Islet of Langerhans (tissue), 1 donor: ENCODE data around the gene RMND5A.
"Not testable (repeated sequence)": the region's sequence is repeated elsewhere in the genome, so short reads cannot be mapped to it uniquely, and the experiment has no call there.

Experiments
- FAIRE-seq: peaks from one replicate; lab custom pipeline; 2011; peaks lifted over from hg19 to GRCh38; lab: Jason Lieb, UNC

The RMND5A gene, protein sequence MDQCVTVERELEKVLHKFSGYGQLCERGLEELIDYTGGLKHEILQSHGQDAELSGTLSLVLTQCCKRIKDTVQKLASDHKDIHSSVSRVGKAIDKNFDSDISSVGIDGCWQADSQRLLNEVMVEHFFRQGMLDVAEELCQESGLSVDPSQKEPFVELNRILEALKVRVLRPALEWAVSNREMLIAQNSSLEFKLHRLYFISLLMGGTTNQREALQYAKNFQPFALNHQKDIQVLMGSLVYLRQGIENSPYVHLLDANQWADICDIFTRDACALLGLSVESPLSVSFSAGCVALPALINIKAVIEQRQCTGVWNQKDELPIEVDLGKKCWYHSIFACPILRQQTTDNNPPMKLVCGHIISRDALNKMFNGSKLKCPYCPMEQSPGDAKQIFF

DNA sequence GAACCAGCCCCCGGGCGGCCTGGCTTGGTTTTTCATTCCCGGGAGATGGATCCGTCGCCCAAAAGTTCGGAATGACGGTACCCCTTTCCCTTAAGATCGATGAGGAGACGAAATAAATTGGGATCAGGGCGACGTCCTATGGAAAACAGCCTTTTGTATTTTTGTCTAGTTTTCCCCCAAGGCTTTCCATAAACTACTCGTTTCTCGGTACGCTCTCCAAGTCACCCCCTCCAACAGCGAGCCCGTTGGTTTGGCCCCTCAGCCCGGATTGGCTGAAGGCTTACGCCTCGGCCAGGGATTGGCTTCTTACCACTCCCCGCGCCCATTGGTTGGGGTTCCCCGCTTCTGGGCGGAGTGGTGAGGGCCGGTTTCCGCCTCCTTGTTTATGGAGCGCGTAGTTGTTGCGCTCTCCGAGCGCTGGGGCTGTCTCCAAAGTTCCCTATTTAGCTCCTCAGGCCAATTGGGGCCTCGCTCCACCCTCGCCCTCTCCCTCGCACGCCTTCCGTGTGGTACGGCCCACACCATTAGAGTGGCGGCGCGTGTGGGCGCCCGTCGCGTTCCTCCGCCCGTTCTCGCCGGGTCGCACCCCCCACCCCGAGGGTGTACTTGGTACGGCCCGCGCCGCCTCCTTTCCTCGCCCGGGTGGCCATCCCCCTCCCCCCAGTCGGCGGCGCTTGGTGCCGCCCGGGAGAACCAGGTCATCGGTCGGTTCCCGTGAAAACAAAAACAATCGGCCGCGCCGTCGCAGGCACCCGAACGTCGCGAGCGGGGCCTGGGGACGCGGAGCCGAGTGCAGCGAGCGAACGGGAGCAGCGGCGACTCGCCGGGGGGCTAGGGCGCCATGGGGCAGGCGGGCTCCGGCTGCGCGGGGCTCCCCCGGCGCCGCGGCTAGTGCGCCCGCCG is at the start of gene RMND5A:
Gene RMND5A, plus strand, starts transcription at position 655 of the 903 bp plus-strand sequence. CDS start 377 bp downstream, outside the sequence.
- peak; percentile 82 for FAIRE-seq

DNA sequence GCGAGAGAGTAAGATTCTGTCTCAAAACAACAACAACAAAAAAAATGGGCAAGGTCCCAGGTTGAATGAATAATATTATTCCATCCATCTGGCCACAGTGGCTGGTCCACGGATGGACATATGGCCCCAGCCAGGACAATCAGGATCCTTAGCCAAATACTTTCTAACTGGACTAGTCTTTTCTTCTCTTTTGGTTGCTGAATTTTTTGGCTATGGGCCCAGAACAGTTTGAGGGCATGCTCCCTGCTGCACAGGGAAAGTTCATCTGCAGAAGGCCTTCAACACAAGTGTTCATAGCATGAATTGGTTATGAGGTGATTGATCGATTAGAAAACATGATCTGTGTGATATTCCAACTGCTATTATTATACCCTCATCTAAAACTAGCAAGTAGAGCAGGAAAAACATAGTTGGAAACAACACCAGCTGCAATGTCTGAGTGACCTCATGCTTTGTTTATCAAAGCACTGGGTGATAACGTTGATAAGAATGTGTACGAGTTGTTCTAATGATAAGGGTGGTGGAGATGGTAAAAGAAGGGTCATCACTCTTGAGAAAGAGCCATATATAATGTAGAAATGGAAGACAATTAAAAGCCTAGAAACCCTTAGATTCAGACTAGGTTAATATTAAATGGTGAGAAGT is 48.6 kb upstream of the RMND5A start:
- no peak for FAIRE-seq

DNA sequence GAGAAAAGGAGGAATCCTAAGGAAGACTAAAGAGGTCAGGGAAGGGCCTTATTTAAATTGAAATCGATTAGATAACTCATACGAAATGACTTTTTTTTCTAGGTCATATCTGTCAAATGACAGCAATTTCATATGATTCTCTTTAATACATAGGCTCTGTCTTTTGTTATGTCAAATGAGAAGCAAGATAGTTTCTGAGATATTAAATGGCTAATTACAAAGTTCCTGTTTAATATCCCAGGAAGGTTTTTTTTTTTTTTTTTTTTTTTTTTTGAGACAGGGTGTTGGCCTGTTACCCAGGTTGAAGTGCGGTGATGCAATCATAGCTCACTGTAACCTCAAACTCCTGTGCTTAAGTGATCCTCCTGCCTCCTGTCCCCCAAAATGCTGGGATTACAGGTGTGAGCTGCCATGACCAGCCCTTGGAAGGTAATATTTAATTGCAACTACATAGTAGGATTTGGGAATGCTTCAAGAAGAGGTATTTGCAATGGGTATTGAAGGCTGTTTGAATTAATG is 48.0 kb upstream of the RMND5A start:
- no peak for FAIRE-seq

DNA sequence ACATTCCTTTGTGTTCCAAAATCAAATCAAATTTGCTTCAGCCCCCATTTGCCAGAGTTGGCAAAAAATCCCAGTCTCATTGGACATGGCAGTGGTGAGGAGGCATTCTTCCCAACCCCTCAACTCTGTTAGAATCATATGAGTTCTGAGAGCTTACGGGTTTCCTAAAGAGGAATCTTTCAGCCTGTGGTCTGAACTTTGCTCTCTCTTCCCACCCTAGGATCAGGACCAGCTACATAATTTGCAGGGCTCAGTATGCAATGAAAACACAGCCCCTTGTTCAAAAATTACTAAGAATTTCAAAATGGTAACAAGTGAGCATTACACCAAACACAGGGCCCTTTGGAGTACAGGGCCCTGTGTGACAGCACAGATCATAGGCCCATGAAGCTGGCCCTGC is 47.1 kb upstream of the RMND5A start:
- no peak for FAIRE-seq

DNA sequence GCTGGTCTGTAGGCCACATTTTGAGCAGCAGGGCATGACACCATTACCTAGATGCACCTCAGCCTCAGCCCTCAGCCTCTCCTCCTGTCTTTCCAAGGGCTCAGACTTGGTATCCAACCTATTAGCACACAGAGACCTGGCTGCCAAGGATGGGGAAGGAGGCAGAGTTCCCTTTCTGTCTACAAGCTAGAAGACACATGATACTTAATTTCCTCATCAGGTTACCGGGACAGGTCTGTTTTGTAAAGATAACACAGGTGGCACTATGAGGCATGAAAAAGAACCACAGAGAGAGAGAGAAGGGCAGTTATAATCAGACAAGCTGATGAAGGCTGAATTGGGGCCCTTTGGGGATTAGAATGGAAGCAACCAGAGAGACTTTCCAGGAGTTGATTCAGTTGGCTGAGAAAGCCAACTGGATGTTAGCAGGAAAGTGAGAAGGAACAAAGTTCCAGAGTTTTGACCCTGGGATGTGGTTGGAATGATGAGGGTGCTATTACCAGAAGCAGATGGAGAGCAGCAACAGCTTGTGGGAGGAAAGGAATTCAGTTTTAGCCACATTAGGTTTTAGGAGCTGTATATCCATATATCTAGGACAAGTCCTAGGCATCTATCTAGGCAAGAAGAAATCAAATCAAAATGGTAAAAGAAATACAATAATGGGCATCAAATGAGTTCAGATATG is 46.0 kb upstream of the RMND5A start:
- FAIRE-seq = no peak

DNA sequence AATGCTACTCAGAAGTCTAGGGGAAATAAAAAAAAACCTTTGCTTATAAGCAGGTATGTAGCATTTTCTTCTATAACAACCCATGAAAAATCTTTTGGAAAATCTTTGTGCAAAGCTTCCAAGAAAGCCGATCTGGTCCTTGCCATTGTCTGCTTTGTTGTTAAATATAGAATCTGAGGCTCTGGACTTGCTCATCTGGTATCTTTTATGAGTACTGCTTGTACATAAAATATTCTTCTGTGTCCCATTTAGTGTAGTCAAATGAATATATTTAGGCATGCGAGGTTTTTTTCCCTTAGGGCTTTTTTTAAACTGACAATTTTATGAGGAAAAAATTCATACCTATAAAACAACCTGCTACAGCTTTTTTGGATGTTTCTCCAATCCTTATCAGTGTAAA is 45.0 kb upstream of the RMND5A start:
- no peak for FAIRE-seq

DNA sequence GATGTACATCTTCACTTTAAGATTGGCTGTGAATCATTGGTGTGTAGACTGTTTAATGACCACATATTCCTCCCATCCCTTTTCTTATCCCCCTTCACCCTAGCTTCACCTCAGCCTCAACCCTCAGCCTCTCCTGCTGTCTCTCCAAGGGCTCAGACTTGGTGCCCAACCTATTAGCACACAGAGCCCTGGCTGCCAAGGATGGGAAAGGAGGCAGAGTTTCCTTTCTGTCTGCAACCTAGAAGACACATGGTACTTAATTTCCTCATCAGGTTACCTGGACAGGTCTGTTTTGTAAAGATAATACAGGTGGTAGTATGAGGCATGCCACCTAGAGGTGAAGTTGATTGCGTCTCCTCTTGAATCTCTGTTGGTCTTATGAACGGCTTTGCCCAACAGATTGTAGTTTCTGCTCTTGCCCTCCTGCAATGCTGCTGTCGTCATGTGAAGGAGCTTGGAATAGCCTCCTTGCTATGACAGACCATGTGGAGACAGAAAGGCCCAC is 44.5 kb upstream of the RMND5A start:
- no peak for FAIRE-seq

DNA sequence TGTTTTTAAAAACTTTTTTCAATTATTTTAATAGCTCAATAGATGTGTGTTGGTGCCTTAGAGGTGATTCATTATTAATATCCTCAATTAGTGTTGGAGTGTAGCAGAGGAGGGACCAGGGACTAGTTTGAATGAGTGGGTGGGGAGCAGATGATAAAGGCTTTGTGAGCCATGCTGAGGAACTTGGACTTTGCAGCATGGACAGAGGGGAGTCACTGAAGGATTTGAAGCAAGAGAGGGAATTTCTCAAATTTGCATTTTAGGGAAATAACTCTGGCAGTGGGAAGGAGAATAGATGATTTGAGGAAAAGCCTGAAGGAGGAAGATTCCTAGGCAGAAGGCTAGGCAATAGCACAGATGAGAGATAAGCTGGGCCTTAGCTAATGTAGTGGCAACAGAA is 42.3 kb upstream of the RMND5A start:
- FAIRE-seq = no peak

DNA sequence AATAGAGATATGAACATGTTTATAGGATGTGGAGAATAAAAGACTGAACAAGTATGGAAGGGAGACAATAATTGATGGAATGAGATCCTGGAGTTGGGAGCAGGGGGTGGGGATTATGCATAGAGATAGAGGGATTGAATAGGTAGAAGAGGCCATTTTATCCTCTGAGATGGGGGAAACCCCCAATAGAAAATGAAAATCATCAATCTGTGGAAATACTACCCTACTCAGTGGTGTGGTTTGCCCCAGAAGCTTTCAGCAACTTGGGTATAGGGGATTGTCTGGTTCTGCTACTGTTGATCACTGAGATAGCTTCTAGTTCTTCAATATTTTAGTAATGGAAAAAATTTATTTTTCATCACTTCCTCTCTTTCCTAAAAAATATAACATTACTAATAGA is 41.1 kb upstream of the RMND5A start:
- FAIRE-seq = no peak

DNA sequence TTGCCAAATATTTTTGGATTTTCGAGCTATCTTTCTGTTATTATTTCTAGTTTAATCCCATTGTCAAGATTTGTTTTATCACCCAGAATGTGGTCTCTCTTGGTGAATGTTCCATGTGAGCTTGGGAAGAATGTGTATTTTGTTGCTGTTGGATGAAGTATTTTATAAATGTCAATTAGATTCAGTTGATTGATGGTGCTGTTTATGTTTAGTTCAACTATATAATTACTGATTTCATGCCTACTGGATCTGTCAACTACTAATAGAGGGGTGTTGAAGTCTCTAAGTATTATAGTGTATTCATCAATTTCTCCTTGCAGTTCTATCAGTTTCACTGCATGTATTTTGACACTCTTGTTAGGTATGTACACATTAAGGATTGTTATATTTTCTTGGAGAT is 34.7 kb upstream of the RMND5A start:
- FAIRE-seq = no peak

DNA sequence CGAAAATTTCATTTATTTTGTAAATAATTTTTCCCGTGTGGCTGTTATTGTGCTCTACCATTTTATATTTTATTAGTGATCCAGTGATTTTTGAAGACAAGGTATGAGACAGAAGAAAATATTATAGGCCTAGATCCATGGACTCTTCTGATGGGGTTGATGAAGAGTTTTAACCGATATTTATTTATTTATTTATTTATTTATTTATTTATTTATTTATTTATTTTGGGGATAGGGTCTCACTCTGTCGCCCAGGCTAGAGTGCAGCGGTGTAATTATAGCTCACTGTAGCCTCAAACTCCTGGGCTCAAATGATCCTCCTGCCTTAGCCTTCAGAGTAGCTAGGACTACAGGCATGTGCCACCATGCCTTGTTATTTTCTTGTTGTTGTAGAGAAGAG is 33.6 kb upstream of the RMND5A start:
- FAIRE-seq = no peak

DNA sequence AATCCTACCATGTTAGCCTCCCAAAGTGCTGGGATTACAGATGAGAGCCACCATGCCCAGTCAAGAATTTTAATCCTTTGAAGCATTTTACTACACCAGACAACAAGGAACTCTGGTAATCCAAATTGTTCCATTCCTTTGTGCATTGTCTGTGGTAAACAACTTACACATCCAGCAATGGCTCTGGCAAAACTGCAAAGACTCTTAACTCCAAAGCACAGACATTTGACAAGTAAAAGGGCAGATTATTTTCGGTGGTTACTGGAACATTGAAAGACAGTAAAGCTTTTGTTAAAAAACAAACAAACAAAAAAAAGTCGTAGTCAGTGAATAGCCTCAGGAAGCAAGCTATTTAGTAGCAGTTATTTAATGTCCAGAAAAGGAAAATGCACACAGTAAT is 33.2 kb upstream of the RMND5A start:
- no peak for FAIRE-seq

DNA sequence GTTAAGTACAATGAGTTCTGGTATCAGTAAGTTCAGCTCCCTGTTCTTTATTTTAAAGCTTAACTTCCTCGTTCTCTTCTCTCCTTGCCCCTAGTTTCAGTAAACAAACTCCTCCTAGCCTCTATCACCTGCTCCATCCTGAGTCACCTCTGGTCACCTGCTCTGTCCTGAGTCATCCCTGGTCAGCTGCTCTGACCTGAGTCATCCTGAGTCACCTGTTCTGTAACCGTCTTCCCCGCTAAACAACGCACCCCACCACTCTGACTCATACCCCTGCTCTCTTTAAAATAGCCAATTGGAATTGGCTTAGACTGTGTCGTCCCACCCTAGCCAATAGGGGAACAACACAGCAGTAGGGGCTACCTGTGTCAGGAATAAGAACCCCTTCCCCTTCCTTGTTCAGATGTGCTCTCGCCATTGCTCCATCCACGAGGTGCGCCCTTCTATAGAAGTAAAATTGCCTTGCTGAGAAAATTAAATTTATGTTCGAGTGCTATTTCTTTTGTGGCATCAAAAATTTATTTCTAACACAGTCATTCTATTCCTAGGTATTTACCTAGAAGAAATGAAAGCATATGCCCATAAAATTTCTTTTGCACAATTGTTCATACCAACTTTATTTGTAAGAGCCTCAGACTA is 24.9 kb upstream of the RMND5A start:
- FAIRE-seq = no peak

DNA sequence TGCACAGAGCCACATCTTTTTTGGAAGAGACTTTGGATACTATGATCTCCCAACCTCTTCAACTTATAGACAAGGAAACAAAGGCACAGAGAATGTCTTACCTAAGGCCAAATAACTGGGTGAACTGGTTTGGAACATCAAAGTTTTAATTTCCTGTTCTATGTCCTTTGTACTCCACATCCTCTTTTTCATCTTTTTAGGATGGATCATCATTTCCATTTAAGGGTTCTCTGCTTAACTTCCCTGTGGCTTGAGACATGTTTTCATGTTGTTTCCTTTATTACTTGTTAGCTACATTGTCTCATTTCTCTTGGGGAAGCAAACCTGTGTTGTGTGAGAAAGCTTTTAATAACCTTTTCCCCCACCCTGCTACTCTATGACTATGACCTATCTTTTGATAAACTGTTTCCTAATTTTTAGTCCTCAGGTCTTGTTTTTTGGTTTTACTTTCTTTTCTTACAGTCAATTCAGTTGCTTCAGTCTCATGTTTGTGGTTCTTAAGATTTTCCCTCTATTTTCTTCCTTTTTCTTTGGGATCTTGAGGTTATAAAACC is 22.5 kb upstream of the RMND5A start:
- FAIRE-seq = no peak

DNA sequence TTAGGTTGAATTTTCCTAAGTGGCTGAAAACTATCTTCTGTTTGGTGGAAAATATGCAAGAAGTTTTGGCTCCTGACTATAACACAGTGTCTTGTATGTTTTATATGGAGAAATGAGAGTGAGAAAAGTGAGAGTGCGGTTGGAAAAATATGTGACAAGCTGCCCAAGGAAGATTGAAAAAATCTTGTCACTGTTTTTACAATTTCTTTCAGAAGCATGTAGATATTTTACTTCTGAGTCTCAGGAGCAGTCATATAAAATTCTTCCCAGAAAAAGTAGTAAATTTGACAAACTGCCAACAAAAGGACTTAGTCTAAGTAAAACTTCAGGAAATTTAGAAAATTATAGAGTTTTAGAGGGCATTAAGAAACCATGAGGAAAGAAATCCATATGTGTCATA is 19.4 kb upstream of the RMND5A start:
- FAIRE-seq = no peak

DNA sequence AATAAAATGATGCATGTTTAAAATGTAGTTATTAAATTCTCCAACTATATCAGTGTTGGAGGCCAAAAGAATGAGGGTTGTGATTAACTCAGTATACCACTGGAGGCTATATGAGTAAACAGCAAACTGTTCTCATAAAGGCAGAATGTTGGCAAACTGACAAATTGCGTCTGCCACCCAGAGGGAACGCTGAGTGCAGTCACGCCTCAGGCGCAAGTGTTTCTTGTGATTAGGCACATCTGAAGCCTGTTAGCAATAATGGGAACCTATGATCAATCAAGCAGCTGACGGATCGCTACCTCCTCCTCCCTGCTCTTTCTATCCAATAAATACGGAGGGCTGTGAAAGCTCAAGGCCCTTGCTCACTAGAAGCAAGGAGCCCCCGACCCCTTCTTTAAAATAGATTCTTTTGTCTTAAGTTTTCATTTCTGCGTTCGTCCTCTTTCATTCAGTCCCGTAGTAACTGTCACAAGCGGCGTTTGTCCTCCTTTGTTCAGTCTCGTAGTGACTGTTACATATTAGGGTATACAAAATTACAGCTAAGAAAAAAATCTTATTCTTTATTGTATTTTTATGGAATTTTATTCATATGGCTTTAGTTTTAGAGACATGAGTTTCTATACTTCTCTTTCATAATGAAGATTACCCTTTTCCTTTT is 16.3 kb upstream of the RMND5A start:
- no peak for FAIRE-seq

DNA sequence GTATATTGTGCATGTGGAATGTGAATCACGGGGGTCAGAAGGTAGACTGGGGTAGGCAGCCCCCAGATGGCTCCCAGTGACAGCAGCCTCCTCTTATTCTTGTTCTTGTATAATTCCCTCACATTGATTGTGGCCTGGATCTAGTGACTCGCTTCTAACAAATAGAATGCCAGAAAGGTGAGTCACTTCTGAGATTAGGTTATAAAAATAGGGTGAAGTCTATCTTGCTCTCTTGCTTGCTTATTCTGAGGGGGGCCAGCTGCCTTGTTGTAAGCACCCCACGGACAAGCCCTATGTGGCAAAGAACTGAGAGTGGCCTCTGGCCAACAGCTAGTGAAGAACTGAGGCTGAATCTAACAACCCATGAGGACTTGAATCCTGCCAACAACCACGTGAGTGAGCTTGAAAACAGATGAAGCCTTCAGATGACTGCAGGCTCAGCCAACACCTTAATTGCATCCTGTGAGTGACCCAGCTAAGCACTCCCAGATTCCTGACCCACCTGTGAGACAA is 15.6 kb upstream of the RMND5A start:
- peak; percentile 66 for FAIRE-seq

DNA sequence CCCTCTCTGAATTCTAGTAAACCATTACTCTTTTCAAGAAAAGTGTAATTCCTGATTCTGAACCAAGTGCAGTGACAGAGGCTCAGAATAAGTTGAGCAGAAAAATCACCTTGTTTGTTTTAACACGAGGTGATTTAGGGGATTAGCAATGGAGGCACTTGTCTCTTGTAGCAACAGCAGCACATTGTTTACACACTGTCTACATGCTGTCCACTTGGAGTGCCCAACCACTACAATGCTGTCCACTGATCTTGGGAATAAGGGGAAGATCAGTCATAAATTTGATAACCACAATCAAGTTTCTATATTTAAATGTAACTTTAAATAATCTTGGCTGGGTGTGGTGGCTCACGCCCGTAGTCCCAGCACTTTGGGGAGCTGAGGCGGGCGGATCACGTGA is 13.9 kb upstream of the RMND5A start:
- FAIRE-seq = no peak

DNA sequence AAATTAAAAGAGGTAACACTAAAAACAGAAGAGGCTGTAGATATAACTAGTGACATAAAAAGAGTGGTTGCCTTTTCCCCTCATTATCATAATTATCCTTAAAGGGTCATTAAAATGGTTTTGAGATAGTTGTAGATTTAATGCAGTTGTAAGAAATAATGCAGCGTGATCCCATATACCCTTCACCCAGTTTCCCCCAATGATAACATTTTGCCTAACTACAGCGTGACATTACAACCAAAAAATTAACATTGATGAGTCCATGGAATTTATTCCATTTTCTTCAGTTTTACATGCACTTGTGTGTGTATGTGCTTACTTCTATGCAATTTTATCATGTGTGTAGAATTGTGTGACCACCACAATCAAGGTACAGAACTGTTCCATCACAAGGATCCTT is 13.2 kb upstream of the RMND5A start:
- no peak for FAIRE-seq

DNA sequence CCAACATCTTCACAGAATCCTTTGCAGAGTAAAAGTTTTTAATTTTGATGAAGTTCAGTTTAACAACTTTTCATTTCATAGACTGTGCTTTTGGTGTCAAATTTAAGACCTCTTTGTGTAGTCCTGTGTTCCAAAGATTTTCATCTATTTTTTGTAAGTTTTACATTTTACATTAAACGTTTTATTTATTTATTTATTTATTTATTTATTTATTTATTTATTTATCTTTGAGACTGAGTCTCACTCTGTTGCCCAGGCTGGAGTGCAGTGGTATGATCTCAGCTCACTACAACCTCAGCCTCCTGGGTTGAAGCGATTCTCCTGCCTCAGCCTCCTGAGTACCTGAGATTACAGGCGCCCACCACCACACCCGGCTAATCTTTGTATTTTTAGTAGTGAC is 12.0 kb upstream of the RMND5A start:
- not testable (repeated sequence) for FAIRE-seq
